KG1 (cell line): Measurements from ENCODE around the gene PDE1C.
"Not testable (repeated sequence)": the region's sequence is repeated elsewhere in the genome, so short reads cannot be mapped to it uniquely, and the experiment has no call there.

Source experiments
- DNase-seq: peaks from one replicate; lab custom pipeline; 2025; lab: John Stamatoyannopoulos, UW

Gene PDE1C

DNA sequence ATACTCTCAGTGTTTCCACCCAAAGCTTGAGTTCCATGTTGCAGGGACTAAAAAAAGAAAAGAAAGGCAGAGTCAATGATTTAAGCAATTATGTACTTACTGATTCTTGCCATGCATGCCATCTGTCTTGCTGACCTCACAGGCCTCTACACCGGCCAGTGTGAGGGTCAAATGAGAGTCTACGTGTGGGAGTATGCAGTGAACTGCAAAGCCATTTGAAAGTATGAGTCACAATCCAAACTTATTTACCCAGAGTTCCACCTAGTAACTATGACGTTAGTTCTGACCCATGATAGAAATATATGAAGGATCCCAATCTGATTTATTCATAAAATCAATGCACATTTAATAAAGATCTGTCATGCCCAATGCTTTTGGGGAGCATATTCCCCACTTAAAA, 26.5 kb downstream of the PDE1C start:
- no peak for DNase-seq

DNA sequence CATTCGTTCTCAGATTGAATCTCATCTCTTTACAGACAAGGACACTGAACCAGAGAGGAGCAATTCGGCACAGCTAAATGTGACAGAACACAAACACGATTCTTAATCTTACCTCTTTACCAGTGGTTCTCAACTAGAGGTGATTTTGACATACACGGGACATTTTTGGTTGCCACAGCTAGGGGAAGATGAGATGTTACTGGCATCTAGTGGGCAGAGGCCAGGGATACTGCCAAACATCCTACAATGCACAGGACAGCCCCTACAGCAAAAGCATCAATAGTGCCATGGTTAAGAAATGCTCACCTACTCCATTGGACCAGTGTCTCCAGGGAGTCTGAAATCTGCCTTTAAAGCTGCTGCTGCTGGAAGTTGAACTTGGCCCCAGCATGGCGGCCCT, 27.3 kb downstream of the PDE1C start:
- DNase-seq: no peak

DNA sequence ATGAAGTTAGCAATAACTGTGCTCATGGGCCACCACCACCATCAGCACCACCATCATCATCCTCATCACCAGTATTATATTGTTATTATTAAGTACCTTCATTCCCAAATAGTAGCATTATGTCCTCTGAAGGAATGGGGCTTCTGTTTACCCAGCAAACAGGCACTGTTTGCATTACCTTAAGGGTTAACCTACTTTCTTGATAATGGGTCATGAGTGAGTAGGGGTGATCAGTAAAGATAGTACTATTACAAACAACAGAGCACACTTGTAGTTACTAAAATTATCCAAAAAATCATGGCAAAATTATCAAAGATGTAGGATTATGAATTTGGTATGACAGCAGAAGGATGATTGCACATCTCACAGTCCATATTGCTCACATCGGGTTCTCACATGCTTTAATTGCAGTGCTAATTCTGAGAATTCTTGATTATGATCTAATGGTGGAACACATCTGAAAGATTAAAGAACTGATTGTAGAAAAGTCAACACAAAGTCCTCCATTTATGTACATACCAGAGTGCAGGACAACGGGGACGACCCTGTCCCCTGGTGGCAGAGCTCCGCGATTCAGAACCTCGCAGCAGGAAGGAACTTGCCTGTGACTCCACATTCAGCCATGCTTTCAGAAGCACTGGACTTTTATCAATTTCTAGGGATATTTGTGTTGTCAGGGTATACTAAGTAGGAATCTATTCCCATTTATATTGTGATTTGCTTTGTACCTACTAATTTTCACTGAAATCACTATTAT, 31.0 kb downstream of the PDE1C start:
- no peak for DNase-seq

DNA sequence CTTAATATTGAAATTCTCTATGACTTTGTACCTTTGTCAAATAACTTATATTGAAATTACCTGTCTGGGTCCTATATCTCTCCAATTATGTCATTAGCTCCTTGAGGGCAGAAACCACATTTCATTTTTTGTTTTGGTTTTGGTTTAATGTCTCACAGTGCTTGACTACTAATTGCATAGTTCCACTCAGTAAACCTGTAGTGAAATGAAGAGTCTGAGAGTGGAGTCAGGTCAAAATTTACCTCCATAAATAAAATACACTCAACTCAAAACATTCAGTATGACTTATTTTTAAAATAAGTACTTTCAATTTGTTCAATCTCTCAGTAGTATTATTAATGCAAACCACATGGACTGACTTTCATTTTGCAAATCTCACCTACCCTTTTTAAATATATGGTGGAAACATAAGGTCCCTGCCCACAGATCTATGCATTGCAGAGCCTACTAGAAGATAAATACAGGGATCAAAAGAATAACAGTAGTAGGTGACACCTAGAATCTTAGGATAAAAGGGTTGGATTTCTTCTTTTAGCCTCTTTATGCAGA, 32.5 kb downstream of the PDE1C start:
- no peak for DNase-seq

DNA sequence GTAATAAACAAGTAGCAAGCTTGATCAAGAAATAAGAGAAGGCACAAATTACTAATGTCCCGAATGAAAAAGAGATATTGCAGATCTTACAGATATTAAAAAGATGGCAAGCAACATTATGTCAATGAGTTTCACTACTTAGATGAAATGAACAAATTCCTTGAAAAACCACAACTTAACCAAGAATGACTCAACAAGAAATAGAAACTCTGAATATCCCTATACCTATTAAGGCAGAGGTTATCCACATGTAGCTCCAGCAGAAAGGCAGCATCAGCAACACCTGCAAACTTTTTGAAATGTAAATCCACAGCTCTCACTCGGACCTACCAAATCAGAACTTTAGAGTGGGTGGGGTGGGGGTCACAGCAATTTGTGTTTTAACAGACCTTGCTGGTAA, 33.6 kb downstream of the PDE1C start:
- no peak for DNase-seq

DNA sequence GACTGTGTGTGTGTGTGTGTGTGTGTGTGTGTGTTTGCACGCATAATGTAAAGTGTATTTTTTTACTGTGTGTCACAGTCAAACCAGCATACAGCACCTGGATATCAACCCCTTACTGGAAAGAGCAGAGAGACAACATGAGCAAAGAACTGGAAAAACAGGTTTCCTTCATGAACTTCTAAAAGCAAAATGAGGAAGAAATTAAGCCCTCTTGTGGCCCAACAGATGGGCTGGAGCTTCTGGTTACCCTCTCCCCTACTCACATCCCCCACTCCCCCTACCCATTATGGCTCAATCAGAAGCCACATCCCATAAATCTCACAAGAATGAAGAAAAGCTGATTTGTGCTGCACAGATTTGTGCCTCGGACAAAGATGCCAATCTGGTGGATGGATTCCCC, 36.2 kb downstream of the PDE1C start:
- no peak for DNase-seq

DNA sequence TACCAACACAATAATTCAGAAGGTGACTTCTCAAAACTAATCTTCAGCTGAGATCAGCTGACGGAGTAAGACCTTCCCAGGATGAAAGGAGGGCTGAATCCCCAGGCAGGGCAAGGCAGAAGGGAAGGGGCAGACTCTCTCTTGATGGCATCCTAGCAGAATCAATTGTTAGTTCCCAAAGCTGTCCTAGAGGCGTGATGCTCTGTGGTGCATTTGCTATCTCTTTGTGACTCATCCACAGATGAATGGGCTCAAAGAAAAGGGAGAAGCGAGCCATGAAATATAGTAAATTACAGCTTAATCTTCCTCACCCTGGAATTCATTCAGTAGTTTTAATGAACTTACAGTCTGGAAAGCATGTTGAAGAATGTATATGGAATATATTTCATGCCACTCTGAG, 37.2 kb downstream of the PDE1C start:
- DNase-seq: no peak

DNA sequence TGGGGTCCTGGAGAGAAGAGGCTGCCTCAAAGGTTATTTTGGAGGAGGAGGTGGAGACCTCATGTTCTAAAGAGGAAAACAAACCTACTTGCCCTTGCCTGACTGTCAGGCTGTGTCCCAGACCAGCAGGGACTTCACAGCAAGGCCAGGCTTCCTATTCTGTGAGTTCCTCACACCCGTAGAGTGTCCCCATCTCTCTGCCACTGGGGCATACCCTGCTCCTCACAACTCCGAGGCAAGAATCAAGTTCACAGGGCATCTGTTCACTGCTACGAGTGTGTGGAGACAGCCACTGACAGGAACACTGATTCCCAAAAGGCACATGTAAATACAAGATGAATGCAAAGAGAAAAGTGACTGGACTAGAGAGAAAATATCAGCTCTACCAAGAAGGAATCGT, 38.0 kb downstream of the PDE1C start:
- no peak for DNase-seq

DNA sequence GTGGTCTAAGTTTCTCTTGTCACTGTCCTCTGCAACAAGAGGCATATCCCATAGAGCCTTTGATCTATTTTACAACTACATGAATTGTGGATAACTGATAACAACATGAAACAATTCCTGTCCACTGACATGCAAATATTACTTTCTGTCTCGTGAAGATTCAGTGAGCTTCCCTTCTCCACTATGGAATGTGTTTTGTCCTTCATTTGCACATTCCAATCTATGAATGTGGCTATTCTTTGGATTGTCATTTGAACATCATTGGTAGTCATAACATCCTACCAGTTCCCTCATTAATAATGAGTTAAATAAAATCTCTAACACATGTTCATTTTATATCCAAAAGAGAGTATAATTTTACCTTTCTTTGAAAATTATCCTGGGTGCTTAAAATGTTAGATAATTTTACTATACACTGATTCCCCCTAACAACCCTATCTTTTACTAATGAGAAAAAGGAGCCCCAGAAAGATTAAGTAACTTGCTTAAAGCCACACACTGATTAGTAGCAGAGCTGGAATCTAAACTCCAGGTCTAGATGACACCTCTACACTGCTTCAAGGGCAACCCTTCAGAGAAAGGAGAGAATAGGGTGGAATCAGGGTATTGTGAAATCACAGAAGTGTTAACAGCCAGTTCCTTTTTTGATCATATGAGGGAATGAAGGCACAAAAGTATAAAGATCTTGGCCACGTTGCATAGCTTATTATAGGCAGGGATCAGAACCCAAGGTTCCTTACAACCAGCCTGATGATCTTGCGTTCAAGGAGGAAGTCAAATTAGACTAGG, 39.1 kb downstream of the PDE1C start:
- DNase-seq: no peak

DNA sequence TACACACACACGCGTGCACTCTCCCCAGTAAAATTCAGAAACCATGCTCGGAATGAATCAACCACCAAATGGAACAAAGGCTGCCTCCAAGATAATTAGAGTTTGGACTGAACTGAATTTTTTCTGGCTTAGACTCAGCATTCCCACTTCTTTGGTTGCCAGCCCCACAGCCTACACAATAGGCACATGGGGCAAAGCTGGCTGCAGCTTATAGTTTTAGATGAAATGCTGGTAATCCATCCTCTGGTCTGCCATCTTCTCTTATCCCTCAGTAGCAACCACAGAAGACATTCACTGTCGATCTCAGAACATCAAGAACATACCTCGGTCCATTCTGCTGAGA, 44.2 kb downstream of the PDE1C start:
- DNase-seq: no peak

DNA sequence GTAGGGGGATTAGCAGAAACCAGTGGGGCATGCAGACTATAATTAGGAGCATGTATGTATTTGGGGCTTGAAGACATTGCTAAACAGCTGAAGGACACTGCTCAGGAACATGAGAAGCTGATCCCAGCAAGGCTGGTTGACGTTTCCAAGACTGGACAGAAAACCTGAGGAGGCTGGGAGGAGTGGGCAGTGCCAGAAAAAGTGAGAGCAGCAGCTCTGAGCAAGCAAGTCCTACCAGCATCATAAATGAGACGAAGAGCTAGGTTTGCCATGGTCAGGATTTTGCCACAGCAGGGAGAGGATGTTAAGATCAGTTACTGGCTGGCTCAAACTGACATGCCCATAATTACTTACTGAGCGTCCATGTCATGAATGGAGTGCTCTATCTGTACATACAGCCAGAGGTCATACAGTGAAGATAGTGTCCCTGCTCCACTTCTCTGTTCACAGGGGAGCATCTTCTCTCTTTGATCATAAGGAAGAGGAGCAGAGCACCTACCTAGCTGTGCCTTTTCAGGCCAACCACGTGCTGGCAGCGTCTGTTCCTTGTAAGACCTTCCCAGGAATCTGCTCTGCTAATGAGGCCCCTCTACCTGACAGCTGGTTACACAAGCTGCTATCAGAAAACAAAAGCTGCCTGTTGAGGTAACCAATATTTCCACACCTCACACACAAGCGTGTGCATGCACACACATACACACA, 44.7 kb downstream of the PDE1C start:
- no peak for DNase-seq

DNA sequence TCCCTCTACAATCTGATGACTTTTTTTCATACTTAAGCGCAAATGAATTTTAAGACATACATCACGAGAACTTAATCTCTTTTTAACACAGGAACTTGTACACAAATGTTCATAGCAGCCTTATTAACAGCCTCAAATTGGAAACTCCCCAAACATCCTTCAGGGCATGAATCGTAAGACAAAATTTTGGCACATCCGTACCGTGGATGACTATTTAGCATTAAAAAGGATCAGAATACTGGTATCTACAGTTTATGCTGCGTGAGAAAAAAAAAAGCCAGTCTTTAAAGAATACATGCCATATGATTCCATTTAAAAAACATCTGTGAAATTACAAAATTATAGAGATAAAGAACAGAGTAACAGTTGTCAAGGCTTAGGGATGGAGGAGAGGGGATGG, 46.8 kb downstream of the PDE1C start:
- DNase-seq: no peak

DNA sequence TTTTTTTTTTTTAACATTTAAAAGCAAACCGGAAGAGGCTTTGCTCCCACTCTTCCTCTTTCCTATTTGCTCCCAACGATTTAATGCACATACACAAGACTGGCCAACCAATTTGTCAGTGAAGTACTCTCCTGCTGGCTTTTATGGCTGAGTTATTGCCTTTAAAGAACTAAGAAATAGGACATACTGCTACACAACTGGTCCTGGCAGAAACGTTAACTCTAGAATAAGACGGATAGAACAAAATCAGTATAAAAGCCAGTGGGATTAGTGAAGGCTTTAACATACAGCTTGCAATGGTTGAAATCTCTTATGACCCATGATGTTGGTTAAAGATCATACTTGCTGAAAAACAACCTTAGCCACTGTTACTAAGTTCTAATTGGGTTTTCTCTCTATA, 47.2 kb downstream of the PDE1C start:
- no peak for DNase-seq

DNA sequence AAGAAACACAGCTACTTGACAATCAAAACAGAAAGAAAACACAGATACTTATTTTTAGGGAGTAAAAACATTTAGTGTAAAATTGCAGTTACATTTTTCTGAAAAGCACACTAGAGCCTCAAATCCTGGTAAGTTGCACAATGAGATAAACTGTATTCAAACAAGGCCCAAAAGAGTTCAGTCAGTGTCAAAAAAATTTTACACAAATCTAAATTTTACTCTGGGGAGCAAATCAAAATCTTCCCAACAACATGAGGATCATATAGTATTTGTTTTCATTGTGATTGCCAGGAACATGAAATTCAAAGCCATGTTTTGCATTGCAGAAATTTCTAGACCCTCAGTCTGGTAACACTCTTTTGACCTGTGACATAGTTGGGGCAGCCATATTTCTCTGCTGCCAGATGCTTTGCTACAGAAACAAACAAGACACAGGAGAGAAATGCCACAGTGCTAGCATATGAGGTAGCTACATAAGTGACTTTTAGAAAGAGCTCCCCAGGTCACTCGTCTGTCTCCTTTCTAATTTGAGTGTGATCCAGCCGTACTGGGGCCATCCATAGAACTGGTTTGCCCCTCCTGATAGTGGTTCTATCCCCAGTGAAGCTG, 49.6 kb downstream of the PDE1C start:
- no peak for DNase-seq

DNA sequence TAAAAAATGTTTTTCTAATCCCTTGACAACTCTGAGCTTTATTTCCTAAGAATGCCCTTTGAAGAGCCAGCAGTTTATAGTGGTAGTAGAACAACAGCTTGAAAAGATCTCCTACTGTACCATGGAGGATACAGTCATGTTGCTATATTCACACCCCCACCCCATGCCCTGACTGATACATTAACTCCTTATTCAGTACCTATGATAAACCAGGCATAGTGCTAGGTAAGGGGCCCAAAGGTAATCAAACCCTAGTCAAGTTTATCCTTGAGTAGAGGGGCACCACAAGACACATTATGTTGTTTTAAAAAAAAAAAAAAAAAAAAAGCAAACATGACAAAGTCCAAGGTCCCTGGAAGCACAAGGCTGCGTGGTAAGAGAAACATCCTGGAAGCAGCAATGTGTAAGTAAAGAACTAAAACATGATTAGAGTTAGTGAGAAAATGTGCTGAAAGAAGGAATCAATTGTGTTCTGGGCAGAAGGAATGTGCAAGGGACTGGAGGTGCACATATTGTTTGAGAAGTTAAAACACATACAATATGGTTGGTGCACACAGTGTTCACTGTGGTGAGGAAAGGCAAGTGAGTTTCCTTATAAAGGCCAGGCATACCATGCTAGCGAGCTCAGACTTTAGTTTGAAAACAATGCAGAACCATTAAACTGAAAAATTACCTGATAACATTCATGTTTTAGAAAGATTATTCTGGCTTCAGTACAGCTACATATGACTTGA, 51.2 kb downstream of the PDE1C start:
- no peak for DNase-seq

DNA sequence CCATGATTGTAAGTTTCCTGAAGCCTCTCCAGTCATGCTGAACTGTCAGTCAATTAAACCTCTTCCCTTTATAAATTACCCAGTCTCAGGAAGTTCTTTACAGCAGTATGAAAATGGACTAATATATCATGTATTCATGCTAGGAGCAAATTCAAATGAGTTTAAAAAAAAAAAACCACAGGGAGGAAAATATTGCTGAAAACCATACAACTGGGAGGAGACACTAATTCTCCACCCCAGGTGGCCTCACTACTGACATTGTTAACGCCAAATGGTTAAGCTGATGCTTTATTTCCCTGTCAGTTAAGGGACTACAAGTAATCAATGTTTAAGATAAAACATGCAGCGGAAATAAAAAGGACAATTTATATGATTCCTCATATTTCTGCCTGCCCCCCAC, 55.1 kb downstream of the PDE1C start:
- no peak for DNase-seq

DNA sequence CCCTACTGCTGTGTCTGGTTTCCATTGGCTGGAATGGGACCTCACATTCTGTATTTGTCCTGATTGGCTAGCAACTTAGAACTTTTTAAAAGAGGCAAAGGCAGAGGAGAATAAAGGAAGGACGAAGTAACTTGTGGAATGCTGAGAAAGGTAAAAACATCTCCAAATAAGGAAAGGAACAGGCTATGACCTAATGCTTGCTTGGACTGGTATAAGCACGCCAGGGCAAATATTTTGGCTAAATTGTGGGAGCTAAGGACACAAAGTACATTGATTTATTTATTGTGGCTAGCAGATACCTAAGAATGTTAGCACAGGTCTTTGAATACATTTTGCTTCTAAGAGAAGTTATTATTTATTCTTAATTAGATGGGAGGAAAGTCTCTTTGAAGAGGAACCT, 56.7 kb downstream of the PDE1C start:
- not testable (repeated sequence) for DNase-seq

DNA sequence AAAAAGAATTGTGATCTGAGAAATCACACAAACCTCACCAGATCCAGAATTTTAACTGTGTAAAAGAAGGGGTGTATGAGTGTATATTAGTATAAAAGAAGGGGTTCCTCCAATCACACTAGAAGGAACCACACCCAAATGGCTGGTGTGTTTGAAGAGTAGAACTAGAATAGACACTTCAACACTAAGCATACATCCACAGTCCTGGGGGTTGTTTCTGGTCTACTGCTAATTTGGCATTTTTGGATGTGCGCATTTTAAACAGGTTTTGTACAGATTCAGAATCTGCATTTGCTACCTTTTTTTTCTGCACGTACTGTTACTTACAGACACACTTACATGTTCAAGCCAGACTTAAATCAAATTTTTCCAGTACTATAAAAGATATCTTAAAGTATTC, 64.6 kb downstream of the PDE1C start:
- DNase-seq: no peak

DNA sequence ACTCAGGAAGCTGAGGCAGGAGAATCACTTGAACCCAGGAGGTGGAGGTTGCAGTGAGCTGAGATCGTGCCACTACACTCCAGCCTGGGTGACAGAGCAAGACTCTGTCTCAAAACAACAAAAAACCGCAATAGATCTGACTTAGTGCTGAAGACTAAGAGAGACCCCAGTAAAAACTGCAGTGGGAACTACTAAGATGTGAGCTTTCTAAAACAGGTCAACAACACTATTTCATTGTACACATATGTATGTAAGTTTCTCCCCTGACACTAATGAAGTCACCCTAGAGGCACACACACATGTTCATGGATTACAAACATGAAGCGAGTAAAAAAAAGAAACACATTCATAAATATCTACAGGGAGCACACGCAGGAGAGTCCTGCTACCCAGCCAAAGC, 68.3 kb downstream of the PDE1C start:
- no peak for DNase-seq

DNA sequence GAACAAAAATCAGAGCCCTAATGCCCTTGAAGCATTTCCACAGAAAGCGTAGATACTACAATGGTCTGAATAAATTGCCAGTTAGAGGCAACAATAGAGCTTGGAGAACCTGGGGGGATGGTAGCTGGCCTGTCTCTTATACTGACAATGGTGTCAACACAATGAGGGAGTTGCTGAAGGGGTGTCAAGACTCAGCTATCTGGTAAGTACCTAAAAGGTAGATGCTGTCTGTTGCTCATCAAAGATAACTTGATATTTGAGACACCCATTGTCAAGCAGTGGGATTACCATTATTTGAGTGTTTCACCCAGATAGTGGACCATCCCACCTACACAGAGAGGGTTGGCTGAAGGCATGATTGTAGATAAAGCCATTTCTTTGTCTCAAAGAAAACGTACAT, 72.8 kb downstream of the PDE1C start:
- no peak for DNase-seq

DNA sequence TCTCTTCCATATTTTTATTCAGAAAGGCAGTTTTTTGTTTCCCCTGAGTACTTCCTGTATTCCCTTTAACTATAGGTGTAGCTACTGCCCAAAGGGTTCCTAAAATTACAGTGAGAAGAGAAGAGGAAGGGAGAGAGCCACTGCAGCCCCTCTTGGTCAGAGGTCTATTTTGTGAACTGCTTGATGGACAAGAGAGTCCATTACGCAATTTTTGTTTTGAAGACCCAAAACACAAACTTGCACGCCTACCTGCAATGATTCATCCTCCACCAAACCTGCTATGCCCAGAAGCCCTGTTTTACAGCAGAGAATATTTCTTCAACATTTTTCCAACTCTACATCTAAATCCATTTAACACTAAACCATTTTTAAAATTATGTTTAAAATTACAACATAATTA, 75.1 kb downstream of the PDE1C start:
- DNase-seq: no peak

DNA sequence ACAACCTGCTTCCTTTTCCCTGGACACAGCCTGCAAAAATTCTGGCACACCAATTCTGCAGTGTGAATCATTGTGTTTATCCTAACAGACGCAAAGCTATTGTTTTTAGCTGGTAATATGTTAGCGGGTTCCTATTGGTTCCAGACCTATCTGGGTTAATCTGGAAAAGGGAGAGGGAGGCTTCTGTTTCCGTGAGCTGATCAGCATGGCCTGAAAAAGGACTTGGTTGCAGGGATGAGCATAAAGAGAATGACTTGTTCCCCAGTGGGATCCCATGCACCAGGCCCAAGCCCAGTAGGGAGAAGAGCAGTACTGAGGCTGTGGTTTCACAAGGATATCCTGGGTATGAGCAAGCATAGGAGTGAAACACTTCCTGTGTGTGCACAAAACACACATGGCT, 78.4 kb downstream of the PDE1C start:
- no peak for DNase-seq
